Retinal pigment epithelial cell (primary cell): Measurements from ENCODE around the gene ARID1B.

Source experiments
- DNase-seq: peaks from one replicate; pipeline ENCODE4 v3.0.0-alpha.2; 2010; ENCODE audit warnings: low read depth
- H3K4me3 ChIP-seq: 2 replicates; pipeline ENCODE4 v1.5.1; 2011; ENCODE audit warnings: mild to moderate bottlenecking, low read length, control low read depth, moderate library complexity
- TF ChIP-seq, protein P1 (sequence below): conservative IDR thresholded peaks from 2 replicates; pipeline ENCODE4 v1.5.1; 2011; ENCODE audit warnings: low read depth, low read length, control low read depth, inconsistent platforms

The ARID1B gene

DNA sequence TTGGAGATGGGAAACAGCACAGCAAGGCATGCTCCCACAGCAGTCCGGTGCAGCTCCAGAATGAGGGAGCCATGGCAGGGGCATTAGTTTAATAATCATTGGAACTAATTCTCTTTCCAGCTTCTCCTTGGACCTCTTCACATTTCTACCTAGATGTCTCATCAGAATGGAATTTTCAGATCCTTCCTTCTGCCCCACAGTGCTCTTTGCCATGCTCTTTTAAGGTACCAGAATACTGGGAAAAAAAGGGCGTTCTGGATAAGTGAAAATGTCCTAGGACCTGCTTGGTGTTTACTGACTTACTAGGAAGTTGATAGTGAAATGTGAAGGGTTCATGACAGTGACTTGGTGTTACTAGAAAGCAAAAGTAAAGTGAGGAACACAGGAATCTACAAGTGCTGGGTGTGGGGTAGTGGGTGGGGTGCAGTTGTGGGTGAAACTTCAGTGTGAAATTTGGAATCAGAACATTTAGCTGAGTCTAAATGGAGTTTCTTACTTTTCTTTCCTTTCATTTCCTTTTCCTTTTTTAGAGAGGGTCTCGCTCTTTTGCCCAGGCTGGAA lies 207.1 kb downstream of the ARID1B start:
- TF ChIP-seq, protein P1, sequence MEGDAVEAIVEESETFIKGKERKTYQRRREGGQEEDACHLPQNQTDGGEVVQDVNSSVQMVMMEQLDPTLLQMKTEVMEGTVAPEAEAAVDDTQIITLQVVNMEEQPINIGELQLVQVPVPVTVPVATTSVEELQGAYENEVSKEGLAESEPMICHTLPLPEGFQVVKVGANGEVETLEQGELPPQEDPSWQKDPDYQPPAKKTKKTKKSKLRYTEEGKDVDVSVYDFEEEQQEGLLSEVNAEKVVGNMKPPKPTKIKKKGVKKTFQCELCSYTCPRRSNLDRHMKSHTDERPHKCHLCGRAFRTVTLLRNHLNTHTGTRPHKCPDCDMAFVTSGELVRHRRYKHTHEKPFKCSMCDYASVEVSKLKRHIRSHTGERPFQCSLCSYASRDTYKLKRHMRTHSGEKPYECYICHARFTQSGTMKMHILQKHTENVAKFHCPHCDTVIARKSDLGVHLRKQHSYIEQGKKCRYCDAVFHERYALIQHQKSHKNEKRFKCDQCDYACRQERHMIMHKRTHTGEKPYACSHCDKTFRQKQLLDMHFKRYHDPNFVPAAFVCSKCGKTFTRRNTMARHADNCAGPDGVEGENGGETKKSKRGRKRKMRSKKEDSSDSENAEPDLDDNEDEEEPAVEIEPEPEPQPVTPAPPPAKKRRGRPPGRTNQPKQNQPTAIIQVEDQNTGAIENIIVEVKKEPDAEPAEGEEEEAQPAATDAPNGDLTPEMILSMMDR: no peak
- H3K4me3 ChIP-seq: no peak overlapping the region
- no peak for DNase-seq

DNA sequence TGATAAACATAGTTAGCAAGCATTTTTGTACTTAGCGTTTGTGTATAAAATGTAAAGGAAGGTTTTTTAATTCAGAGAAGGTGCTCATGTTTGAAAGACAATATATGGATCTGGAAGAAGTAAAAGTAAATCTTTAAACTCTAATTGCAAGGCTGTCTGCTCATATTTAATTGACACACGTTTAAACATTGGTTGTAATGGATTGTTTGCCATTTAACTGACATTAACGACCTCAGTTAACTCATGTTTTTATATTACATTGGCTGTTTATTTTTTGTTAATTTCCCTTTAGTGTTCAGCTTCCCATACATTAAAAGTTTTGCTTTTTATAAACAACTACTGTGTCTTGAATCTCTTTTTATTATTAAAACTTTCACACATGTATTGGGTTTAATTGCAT lies 208.1 kb downstream of the ARID1B start:
- H3K4me3 ChIP-seq: no peak overlapping the region
- no peak for DNase-seq
- TF ChIP-seq, protein P1: no peak

DNA sequence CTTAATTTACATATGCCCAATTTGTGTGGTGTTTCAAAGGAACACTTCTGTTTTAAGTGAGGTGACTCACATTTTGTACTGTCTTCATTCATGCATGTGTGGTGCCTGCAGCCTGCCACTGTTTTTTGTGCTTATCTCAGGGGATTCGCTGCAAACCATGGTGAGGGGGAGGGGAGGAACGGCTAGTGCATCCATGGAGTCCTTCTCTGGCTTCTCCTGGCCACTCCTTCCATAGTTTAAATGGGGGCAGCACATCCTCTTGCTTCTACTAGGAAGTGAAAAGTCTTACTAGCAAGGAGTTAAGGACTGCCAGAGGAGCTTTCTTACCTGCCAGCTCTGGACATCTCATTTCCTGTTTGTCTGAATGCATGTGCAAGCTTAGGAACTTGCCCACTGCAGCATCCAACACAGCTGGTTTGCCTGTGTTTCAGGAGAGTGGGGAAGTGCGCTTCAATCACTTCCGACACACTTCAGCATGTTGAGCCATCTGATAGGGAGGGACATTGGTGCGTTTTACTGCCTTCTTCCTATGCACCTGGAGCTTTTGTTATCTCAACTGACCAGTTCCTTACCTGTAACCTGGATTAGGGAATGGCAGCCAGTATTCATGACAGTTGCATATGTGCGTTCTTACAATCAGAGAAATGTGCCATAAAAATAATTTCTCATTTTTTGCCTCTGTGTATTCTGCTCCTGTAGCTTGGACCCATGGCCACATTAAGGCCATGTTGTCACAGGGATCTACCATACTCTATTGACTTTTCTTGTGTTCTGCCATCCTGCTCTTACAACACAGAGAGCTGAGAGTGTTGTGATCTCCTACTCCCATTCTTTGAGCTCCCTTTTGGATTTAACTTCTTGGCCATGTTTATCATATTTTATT lies 211.3 kb downstream of the ARID1B start:
- no peak for DNase-seq
- no peak overlapping the region for H3K4me3 ChIP-seq
- TF ChIP-seq, protein P1: no peak

DNA sequence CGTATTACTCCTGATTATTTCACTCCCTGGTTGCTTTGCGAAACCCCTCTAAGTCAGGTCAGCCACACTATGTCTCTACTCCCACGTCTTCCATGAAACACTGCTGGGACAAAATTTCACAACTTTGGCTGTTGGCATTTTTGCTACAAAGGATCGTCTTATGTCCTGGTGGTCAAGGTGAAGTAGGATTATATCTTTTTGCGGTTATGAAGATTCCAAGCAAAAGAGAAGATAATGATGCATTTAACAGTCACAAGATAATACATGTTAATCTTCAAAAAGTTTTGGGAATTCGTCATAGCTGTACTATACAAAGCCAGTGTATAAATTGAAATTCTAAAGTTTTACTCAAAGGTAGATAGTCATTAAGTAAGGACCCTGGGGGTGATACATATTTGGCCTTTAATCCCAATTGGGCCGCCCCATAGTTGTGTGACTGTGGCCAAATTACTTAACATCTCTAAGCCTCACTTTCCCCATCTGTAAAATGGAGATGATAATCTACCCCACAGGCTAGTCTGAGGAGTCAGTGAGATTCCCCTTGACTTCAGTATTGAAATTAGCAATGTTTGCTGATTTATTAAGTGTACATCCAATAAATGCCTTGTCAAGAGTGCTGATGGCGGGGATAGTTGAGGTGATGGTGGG lies 212.1 kb downstream of the ARID1B start:
- no peak for DNase-seq

DNA sequence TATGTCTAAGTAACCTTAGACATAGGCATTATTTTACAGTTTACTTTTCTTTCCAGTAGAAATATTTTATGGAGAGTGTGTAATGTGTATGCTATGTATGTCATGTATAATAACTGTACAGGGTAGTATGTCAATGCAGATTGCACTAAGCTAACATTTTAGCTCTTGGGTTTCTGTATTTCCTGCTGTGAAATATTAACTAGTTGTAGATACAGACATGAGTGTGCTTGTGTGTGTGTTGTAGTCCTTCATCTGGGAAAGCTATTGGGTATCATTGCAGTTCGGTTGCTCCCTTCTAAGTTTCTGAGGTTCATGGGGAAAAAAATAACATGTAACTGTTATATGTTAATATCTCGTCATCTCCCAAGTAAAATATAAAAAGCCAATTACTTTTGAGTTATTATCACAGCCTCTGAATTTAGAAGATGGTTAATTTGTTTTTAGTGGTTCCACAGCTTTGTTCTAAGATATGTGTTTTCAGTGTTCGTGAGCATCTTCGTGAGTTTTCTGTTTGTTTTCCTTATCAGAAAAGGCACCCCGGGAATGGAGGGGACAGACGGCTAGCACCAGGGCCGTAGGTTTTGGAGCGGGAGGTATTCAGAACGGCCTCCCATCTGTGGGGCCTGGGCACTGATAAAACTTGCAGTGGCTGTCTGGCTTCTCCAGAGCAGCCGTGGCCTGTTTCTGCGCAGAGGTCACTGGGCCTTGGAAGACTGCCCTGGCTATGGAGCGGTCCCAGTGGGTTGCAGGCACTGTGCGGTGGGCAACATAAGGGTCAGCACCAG lies 215.0 kb downstream of the ARID1B start:
- no peak overlapping the region for H3K4me3 ChIP-seq
- no peak for DNase-seq
- TF ChIP-seq, protein P1: no peak

More for the DNA sequence above, 212.1 kb downstream of the ARID1B start:
- TF ChIP-seq, protein P1: no peak
- no peak overlapping the region for H3K4me3 ChIP-seq

DNA sequence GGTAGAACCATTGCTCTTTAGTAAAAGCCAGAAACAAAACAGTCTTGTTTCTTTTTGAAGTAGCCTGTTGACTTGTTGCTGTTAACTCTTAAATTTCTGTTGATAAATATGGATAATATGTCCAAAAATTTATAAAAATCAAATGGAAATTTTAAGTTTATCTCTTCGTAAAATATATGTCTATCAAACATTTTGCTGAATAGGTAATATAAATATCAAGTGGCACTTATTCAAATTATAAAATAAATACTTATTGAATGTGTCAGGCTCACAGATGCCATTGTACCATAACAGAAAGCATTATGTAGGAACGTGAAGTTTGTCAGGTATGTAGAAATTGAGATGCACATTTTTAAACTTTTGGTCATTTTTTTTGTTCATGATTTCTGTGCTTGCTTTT lies 216.5 kb downstream of the ARID1B start:
- TF ChIP-seq, protein P1: no peak
- no peak for DNase-seq
- no peak overlapping the region for H3K4me3 ChIP-seq
